ENCODE measurements around the gene ARHGDIB.

Gene ARHGDIB

DNA sequence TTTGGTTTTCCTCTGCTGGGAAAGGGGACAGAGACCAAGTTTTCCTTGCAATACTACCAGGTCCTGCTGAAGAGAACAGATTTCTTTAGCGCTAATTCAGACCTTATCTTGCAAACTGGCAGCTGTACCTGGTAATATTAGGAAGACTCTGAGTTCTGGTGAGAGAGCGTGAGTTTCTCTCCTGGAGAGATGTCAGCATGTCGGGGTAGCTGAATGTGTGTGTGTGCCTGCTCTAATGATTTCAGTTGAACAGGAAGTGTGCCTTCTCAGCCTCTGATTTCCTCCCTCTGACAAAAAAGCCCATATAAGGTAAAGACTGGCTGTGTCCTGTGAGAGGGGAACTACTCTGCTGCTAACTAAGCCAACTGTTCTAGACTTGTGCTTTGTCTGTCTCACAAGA is 12.7 kb downstream of the ARHGDIB start:
- no peak for DNase-seq (ENCODE audit: low read depth in 1 of 2, low spot score in 1 of 2)
- TF ChIP-seq JUND (IDR thresholded peaks at IDR 0.05; ENCODE audit: low read depth) = no peak
- in situ Hi-C loops (cut with HindIII; ENCODE audit: low pct_unique_long_range_greater_than_20kb, low sequenced_read_pairs) = no loop called here

DNA sequence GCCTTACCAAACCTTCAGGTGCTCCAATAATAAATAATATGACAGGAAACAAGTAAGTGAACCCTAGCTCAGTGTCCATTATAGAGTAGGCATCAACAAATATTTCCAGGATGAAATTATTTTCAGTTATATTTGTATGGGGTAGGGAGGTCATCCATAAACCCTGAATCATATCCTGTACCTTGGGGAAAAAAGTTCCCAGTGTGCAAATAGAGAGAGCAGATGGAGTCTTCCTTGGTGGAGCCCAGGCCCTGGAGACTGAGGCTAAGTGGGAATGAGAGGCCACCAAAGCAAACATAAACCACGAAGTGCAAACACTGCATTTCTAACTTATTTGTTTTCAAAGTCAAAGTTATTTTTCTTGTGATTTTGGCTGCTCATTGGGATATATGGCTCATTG is 14.5 kb downstream of the ARHGDIB start:
- no peak for DNase-seq (ENCODE audit: low read depth in 1 of 2, low spot score in 1 of 2)
- in situ Hi-C loops (cut with HindIII; ENCODE audit: low pct_unique_long_range_greater_than_20kb, low sequenced_read_pairs) = no loop called here
- no peak for TF ChIP-seq JUND (IDR thresholded peaks at IDR 0.05; ENCODE audit: low read depth)

DNA sequence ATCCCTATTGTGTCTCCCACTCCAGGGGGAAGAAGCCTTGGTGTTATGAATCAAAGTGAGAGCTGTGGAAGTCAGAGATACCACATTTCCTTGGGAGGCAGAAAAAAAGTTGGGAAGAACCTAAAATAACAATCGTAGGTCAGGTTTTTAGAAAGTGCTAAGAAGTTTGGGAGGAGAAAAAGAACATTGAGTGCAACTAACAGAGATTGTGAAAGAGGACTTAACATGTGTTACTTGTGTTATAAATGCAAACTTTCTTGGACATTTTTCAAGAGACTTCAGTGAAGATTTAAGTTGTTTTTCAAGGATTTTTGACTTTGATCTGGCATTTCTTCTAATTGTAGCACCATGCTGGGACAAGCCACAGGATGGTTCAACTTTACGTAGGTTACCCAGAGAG is 15.2 kb downstream of the ARHGDIB start:
- no peak for DNase-seq (ENCODE audit: low read depth in 1 of 2, low spot score in 1 of 2)
- in situ Hi-C loops (cut with HindIII; ENCODE audit: low pct_unique_long_range_greater_than_20kb, low sequenced_read_pairs) = no loop called here
- no peak for TF ChIP-seq JUND (IDR thresholded peaks at IDR 0.05; ENCODE audit: low read depth)

DNA sequence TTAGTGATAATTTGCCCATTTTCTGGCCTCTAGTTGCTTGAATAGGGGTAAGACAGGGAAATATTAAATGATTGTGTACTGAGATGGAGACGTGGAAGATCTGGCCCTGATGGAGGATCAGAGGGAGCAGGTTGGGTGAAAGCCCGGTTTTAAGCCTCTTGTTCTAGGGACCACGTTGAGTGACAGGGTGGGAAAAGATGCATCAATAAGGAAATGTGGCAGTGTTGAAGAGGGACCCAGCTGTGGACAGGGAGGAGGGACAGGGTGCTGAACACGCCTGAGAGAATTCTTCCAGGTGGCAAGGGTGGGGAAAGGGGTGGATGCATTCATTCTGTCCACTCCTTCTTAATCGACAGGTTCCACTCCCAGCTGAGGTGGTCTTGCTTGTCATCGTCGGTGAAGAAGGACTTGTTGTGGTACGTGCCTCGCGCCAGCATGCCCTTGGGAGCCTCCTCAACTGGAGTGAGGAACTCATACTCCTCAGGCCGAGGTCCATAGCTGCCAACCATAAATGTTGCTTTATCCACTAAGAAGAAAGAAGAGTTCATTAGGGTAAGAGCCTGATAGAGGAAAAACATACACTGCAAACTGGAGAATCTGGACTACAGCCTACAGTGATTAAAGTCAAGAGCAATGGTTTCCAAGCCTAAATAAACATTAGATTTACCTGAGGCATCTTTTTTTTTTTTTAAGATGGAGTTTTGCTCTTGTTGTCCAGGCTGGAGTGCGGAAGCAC is 19.0 kb downstream of the ARHGDIB start:
- in situ Hi-C loops (cut with HindIII; ENCODE audit: low pct_unique_long_range_greater_than_20kb, low sequenced_read_pairs) = no loop called here

DNA sequence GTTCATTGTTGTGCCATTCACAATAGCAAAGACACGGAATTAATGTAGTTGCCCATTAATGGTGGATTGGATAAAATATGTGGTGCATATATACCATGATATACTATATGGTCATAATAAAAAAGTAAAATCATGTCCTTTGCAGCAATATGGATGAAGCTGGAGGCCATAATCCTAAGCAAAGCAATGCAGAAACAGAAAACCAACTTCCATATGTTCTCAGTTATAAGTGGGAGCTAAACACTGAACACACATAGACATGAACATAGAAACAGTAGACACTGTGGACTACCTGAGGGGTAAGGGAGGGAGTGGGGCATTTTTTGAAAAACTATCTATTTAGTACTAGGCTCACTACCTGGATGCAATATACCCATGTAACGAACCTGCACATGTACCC is 20.0 kb downstream of the ARHGDIB start:
- no peak for TF ChIP-seq JUND (IDR thresholded peaks at IDR 0.05; ENCODE audit: low read depth)
- in situ Hi-C loops (cut with HindIII; ENCODE audit: low pct_unique_long_range_greater_than_20kb, low sequenced_read_pairs) = no loop called here
- no peak for DNase-seq (ENCODE audit: low read depth in 1 of 2, low spot score in 1 of 2)

More for the DNA sequence above, 19.0 kb downstream of the ARHGDIB start:
- DNase-seq (ENCODE audit: low read depth in 1 of 2, low spot score in 1 of 2) = no peak
- TF ChIP-seq JUND (IDR thresholded peaks at IDR 0.05; ENCODE audit: low read depth) = no peak

DNA sequence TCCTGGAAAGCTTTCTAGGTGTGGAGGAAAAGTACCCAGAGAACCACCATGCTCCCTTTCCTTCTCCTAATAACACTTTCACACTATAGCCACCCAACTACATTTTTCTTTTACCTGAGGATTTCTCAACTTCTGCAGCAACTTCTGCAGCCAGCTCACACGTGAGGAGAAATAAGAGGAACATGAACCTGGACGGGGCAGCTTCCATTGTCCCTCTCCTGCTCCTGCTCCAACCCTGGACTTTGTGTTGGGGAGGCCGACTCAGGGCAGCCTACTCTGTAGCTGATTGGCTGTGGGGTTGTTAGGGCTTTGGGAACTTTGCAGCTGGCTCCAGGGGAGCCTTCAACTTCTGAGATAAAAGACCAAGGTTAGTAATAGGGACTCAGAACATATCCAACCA is 23.1 kb downstream of the ARHGDIB start, which contains the start of gene ERP27:
ERP27 (minus strand) TSS at position 237 of the 400 bp plus-strand sequence; CDS start at position 208, 29 bp downstream.
- no peak for DNase-seq (ENCODE audit: low read depth in 1 of 2, low spot score in 1 of 2)
- TF ChIP-seq JUND (IDR thresholded peaks at IDR 0.05; ENCODE audit: low read depth) = no peak
- in situ Hi-C loops (cut with HindIII; ENCODE audit: low pct_unique_long_range_greater_than_20kb, low sequenced_read_pairs) = no loop called here

DNA sequence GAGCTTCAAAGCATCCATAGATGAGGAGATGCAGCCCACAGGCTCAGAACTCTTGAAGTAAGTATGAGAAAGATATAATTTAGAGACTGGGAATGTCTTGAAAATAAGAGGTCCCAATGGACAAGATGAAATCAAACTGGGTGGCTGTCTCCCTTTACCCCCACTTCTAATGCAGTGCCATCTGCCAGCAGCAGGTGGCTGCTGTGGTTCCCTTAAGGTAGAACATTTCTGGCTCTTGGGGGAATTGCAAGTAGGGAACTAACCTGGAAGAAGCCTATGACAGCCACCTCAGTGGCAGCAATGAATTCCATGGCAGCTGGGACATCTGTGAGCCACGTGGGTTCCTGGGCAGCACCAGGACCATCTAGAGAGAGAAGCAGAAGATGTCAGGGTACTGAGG is 23.7 kb downstream of the ARHGDIB start:
- in situ Hi-C loops (cut with HindIII; ENCODE audit: low pct_unique_long_range_greater_than_20kb, low sequenced_read_pairs) = no loop called here
- TF ChIP-seq JUND (IDR thresholded peaks at IDR 0.05; ENCODE audit: low read depth) = no peak
- peak in 1 of 2 experiments; percentile 30 for DNase-seq (ENCODE audit: low read depth in 1 of 2, low spot score in 1 of 2)

DNA sequence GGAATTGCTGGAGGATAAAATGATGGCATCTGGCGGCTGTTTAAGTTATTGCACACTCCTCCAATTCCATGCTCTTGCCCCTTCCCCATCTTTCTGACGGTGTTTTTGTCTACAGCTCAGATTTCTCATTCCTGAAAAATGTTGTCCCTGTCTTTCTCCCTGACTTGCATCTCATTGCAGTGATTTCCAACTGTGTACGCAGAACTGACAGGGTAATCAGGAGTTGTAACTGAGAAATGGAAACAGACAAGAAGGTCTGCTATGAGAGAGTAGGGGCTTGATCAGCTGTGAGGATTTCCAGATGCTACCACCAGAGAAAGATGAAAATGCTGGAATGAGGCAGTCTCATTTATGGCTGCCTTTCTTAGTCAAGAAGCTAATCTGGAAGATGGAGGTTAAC is 24.4 kb downstream of the ARHGDIB start:
- in situ Hi-C loops (cut with HindIII; ENCODE audit: low pct_unique_long_range_greater_than_20kb, low sequenced_read_pairs) = no loop called here
- DNase-seq (ENCODE audit: low read depth in 1 of 2, low spot score in 1 of 2) = no peak
- no peak for TF ChIP-seq JUND (IDR thresholded peaks at IDR 0.05; ENCODE audit: low read depth)

DNA sequence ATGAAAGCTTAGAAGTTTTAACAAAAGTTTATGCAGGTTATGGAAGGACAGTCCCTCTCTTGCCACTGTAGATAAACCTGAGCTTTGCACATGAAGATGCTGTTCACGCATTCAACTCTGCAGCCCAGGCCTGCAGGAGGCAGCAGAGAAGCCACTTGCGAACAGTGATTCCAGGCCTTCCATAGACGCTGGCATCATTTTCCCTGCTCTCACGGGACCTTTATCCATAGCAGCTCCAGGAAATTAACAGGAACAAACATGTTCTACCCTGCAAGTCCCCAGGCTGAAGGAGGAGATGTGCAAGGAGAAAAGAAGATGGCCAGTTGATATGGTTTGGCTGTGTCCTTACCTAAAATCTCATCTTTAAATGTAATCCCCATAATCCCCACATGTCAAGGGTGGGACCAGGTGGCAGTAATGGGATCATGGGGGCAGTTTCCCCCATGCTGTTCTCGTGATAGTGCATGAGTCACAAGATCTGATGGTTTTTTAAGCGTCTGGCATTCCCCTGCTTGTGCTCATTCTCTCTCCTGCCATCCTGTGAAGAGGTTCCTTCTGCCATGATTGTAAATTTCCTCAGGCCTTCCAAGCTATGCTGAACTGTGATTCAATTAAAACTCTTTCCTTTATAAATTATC is 25.1 kb downstream of the ARHGDIB start:
- in situ Hi-C loops (cut with HindIII; ENCODE audit: low pct_unique_long_range_greater_than_20kb, low sequenced_read_pairs) = no loop called here
- no peak for DNase-seq (ENCODE audit: low read depth in 1 of 2, low spot score in 1 of 2)

DNA sequence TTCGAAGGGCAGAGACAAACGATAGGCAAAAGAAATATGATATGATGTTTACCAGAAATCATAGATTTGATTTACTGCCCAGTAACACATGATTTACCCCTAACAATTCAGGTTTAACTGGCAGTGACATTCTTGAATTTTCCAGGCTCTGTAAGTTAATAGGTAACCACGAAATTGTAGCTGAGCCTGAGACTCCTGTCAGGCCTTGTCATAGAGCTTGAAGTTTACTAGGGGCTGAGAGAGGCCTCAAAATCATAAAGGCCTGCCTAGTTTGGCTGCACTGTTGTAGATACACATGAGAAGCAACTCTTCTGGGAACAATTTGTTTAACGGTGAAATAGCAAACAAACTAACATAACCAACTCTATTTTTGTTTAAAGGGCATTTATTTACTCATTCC is 26.4 kb downstream of the ARHGDIB start:
- DNase-seq (ENCODE audit: low read depth in 1 of 2, low spot score in 1 of 2) = peak in 1 of 2 experiments; percentile 54
- in situ Hi-C loops (cut with HindIII; ENCODE audit: low pct_unique_long_range_greater_than_20kb, low sequenced_read_pairs) = no loop called here

More for the DNA sequence above, 25.1 kb downstream of the ARHGDIB start:
- no peak for TF ChIP-seq JUND (IDR thresholded peaks at IDR 0.05; ENCODE audit: low read depth)

DNA sequence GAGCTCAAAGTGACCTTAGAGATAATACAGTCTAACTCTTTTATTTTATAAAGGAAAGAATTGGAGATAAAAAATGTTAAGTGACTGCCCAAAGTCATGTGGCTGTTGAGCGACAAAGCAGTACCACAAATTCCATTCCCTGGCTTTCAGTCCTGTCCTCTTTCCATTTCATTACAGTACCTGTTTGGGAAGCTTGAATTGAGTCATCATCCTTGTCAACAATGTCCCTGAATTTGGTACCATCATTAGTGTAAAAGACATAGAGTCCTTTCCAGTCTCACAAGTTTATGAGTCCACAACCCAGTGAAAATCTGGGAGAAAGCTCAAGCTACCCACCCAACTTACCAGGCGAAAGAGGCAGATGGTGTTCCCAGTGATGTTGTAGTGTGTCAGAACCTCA is 26.9 kb downstream of the ARHGDIB start:
- in situ Hi-C loops (cut with HindIII; ENCODE audit: low pct_unique_long_range_greater_than_20kb, low sequenced_read_pairs) = no loop called here
- no peak for TF ChIP-seq JUND (IDR thresholded peaks at IDR 0.05; ENCODE audit: low read depth)
- no peak for DNase-seq (ENCODE audit: low read depth in 1 of 2, low spot score in 1 of 2)

More for the DNA sequence above, 26.4 kb downstream of the ARHGDIB start:
- TF ChIP-seq JUND (IDR thresholded peaks at IDR 0.05; ENCODE audit: low read depth) = no peak

DNA sequence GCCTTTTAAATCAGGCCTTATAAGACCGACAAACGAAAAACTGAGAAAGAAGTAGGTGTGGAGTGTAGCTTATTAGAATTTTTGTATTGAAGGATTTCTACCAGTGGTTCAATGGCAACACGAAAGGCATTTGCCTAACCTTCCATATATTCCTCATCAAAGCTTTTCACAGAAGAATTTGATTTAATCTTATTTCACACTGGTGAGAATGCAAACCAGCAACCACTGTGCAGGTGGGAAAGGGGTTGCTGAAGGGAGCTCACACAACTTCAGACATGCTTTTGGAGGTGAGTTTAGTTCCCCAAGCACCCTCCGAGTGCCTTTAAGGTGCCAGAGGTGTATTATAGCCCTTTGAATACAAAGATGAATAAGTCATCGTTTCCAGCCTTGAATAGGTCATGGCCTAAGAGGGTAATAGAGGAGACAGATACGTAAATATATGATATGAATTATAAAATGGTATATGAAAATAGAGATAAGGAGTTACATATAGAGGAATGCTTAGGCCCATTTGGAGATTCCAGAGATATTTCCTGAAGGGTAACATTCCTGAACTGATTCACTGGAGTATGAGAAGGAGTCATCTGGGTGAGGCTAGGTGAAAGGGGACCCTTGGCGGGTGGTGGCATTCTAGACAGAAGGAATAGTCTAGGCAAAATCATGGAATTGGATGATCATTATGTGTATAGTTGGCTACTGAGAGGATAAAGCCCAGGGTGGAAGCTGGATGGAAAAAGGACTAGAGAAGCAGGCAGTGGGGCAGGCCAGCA is 29.4 kb downstream of the ARHGDIB start:
- no peak for TF ChIP-seq JUND (IDR thresholded peaks at IDR 0.05; ENCODE audit: low read depth)
- in situ Hi-C loops (cut with HindIII; ENCODE audit: low pct_unique_long_range_greater_than_20kb, low sequenced_read_pairs) = no loop called here
- no peak for DNase-seq (ENCODE audit: low read depth in 1 of 2, low spot score in 1 of 2)

DNA sequence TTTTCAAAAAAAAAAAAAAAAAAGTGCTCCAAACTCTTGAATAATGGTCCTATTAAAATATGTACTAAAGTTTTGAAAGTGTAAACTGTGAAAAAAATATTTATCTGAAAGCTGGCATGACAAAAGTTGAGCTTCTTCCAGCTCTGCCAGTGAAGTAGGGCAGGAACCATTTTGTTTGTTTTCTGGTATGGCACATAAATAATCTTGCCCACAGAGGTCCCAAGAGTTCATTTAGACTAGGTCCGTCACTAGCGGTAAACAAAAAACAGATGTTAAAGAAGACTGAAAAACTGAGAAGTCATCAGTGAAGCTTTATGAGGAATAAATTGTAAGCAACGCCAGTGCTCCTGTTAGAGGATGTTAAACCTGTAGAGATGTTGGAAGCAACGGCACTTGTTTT is 30.0 kb downstream of the ARHGDIB start:
- TF ChIP-seq JUND (IDR thresholded peaks at IDR 0.05; ENCODE audit: low read depth) = no peak
- DNase-seq (ENCODE audit: low read depth in 1 of 2, low spot score in 1 of 2) = no peak
- in situ Hi-C loops (cut with HindIII; ENCODE audit: low pct_unique_long_range_greater_than_20kb, low sequenced_read_pairs) = no loop called here

Data from T47D (cell line).